Measurements from ENCODE around the gene MYL10. TPM values are rescaled to one million over a fixed set of nuclear protein-coding genes. Genes with fewer than 3 reads are reported as not detected.

Gene MYL10
- total and polyA plus RNA-seq, 8 donors: not detected

- peaks cover 0 to 6% (median 0%) of the 10 kb centered on the region in 4 donors for H3K9me3 ChIP-seq
- intact Hi-C loops (cut with DNase I; ENCODE audit: low total_unique reads): no loop called here
- no peak for DNase-seq
- WGBS, 5 donors: 88 to 94% (median 90%) methylated on average over 11 of the region's 11 CpGs
- H3K4me3 ChIP-seq: no peak overlapping the region
- TF ChIP-seq POLR2AphosphoS5 (IDR thresholded peaks at IDR 0.05): no peak
- no peak for TF ChIP-seq EP300 (IDR thresholded peaks at IDR 0.05)
- no peak for TF ChIP-seq POLR2A (IDR thresholded peaks at IDR 0.05)
- TF ChIP-seq CTCF (IDR thresholded peaks at IDR 0.05): no peak
- no peaks in the 10 kb centered on the region for H3K27me3 ChIP-seq
- H3K36me3 ChIP-seq: no peaks in the 10 kb centered on the region
- no peak overlapping the region for H3K27ac ChIP-seq
- peaks cover 0 to 8% (median 0%) of the 10 kb centered on the region in 4 donors for H3K4me1 ChIP-seq
These were observed 5.2 kb upstream of the MYL10 start for GRCh38 chr7:101634196-101634717.

- DNase-seq: no peak
- Histone ChIP-seq H3K27me3 (no peaks in the 10 kb centered on the region), H3K4me1 (peaks cover 0 to 8% (median 0%) of the 10 kb centered on the region in 4 donors), H3K36me3 (no peaks in the 10 kb centered on the region), H3K27ac (no peak overlapping the region), H3K9me3 (peaks cover 0 to 6% (median 0%) of the 10 kb centered on the region in 4 donors), H3K4me3 (no peak overlapping the region)
- intact Hi-C loops (cut with DNase I; ENCODE audit: low total_unique reads): no loop called here
- no peak for TF ChIP-seq EP300 (IDR thresholded peaks at IDR 0.05)
- WGBS, 5 donors: 80 to 94% (median 90%) methylated on average over 6 of the region's 6 CpGs
These were observed 4.4 kb upstream of the MYL10 start for GRCh38 chr7:101633511-101633910.

- Histone ChIP-seq H3K4me1 (peaks cover 0 to 8% (median 0%) of the 10 kb centered on the region in 4 donors), H3K4me3 (no peak overlapping the region), H3K9me3 (peaks cover 0 to 6% (median 0%) of the 10 kb centered on the region in 4 donors), H3K27ac (no peak overlapping the region), H3K36me3 (no peaks in the 10 kb centered on the region), H3K27me3 (no peaks in the 10 kb centered on the region)
- no peak for DNase-seq
- TF ChIP-seq EP300 (IDR thresholded peaks at IDR 0.05) (no peak), POLR2AphosphoS5 (IDR thresholded peaks at IDR 0.05) (no peak), POLR2A (IDR thresholded peaks at IDR 0.05) (no peak), CTCF (IDR thresholded peaks at IDR 0.05) (no peak)
- 88 to 94% (median 90%) methylated on average over 7 of the region's 7 CpGs for WGBS, 5 donors
- intact Hi-C loops (cut with DNase I; ENCODE audit: low total_unique reads): no loop called here
These were observed 3.5 kb upstream of the MYL10 start for GRCh38 chr7:101632641-101633040.

GRCh38 chr7:101631224-101631714 lies 2.2 kb upstream of the MYL10 start:
- TF ChIP-seq EP300 (IDR thresholded peaks at IDR 0.05) (no peak), POLR2AphosphoS5 (IDR thresholded peaks at IDR 0.05) (no peak)
- intact Hi-C loops (cut with DNase I; ENCODE audit: low total_unique reads): no loop called here
- 24 to 41% (median 37%) methylated on average over 2 to 4 of the region's 4 CpGs for WGBS, 5 donors
- peaks cover 0 to 8% (median 0%) of the 10 kb centered on the region in 4 donors for H3K4me1 ChIP-seq
- DNase-seq: no peak
- H3K27me3 ChIP-seq: peaks cover 0 to 5% (median 2%) of the 10 kb centered on the region in 3 donors
- no peaks in the 10 kb centered on the region for H3K36me3 ChIP-seq
- H3K9me3 ChIP-seq: peaks cover 0 to 6% (median 0%) of the 10 kb centered on the region in 4 donors
- no peak overlapping the region for H3K27ac ChIP-seq
- H3K4me3 ChIP-seq: no peak overlapping the region

DNA sequence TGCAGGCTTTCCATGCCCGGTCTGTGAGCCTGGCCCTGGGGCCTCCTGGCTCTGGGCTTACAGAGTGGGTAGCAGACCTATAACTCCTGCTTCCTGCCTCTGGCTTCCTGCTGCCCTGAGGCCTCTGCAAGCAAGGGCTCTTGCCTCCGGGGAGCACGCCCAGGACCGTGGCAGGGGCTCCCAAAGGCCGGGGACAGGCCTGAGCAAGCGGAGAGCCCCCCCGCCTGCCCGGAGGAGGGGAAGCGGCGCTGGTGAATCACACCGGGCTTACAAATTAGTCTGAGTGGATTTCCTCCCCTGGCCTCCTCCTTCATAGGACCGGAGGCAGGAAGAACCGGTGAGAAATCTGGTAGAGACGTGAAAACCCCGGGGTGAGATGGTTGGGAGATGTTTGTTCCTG lies 1.5 kb upstream of the MYL10 start:
- DNase-seq: no peak
- H3K27me3 ChIP-seq: peaks cover 0 to 12% (median 5%) of the 10 kb centered on the region in 3 donors
- no peak overlapping the region for H3K27ac ChIP-seq
- H3K36me3 ChIP-seq: no peaks in the 10 kb centered on the region
- H3K4me3 ChIP-seq: no peak overlapping the region
- TF ChIP-seq POLR2A (IDR thresholded peaks at IDR 0.05): no peak
- TF ChIP-seq POLR2AphosphoS5 (IDR thresholded peaks at IDR 0.05): no peak
- TF ChIP-seq EP300 (IDR thresholded peaks at IDR 0.05): no peak
- H3K9me3 ChIP-seq: peaks cover 0 to 6% (median 0%) of the 10 kb centered on the region in 4 donors
- peaks cover 0 to 8% (median 0%) of the 10 kb centered on the region in 4 donors for H3K4me1 ChIP-seq
- WGBS, 5 donors: 49 to 82% (median 69%) methylated on average over 15 of the region's 15 CpGs
- intact Hi-C loops (cut with DNase I; ENCODE audit: low total_unique reads): no loop called here

DNA sequence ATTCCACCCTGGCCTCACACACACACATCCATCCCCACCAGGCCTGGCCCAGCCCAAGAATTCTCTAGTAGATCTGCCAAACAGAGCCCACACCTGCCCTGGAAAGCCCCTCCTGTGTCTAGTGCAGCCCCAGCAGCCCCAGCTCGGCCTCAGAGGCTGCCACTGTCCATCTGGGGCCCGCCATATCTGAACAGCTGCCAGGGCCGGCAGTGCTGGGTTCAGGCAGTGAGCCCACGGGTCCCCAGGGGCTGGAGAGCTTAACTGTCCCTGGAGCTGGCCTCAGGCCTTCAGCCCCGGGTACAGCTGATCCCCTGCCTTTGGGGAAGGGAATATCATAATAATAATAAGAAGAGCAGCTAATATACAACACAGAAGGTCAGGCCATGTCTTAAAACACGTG lies 574 bp downstream of the MYL10 start:
- peaks cover 11 to 31% (median 14%) of the 10 kb centered on the region in 3 donors for H3K27me3 ChIP-seq
- no peak overlapping the region for H3K27ac ChIP-seq
- DNase-seq: no peak
- H3K36me3 ChIP-seq: no peaks in the 10 kb centered on the region
- no peak overlapping the region for H3K4me3 ChIP-seq
- peaks cover 0 to 6% (median 0%) of the 10 kb centered on the region in 4 donors for H3K9me3 ChIP-seq
- intact Hi-C loops (cut with DNase I; ENCODE audit: low total_unique reads): no loop called here
- peaks cover 0 to 8% (median 0%) of the 10 kb centered on the region in 4 donors for H3K4me1 ChIP-seq
- TF ChIP-seq CTCF (IDR thresholded peaks at IDR 0.05): no peak
- no peak for TF ChIP-seq POLR2A (IDR thresholded peaks at IDR 0.05)
- TF ChIP-seq EP300 (IDR thresholded peaks at IDR 0.05): no peak
- no peak for TF ChIP-seq POLR2AphosphoS5 (IDR thresholded peaks at IDR 0.05)
- 67 to 81% (median 75%) methylated on average over 5 to 6 of the region's 6 CpGs for WGBS, 5 donors
